Measurements from ENCODE around the gene KRTAP10-2.
"Not testable (repeated sequence)": the region's sequence is repeated elsewhere in the genome, so short reads cannot be mapped to it uniquely, and the experiment has no call there.

KRTAP10-2 gene, protein sequence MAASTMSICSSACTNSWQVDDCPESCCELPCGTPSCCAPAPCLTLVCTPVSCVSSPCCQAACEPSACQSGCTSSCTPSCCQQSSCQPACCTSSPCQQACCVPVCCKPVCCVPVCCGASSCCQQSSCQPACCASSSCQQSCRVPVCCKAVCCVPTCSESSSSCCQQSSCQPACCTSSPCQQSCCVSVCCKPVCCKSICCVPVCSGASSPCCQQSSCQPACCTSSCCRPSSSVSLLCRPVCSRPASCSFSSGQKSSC

DNA sequence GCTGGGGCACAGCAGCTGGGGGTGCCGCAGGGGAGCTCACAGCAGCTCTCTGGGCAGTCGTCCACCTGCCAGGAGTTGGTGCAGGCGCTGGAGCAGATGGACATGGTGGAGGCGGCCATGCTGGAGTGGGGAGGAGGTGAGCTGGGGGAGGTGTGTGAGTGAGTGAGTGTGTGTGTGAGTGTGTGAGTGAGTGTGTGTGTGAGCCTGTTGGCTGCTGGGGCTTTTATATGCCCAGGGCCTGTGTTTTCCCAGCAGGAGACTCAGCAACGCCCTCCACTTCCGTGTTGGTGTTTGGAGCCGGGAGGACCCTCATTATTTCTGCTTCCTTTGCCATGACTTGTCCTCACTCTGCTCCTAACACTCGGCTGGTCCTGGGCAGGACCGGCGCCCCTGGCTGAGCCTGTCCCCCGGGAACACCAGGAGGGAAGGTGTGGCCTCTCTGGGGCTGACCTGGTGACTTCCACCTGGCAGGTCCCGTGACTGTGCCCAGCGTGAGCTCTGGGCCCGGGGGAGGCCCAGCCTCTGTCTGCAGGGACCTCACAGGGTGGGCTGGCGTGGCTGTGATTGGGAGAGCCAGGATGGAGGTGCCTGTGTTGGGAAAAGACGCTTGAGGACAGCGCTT lies at the start of gene KRTAP10-2:
TSS of gene KRTAP10-2 (minus strand) at position 166 of the 622 bp plus-strand sequence. CDS start at position 119, 47 bp downstream.
- DNase-seq (ENCODE audit: low spot score) = no peak
- TF ChIP-seq, protein P1, sequence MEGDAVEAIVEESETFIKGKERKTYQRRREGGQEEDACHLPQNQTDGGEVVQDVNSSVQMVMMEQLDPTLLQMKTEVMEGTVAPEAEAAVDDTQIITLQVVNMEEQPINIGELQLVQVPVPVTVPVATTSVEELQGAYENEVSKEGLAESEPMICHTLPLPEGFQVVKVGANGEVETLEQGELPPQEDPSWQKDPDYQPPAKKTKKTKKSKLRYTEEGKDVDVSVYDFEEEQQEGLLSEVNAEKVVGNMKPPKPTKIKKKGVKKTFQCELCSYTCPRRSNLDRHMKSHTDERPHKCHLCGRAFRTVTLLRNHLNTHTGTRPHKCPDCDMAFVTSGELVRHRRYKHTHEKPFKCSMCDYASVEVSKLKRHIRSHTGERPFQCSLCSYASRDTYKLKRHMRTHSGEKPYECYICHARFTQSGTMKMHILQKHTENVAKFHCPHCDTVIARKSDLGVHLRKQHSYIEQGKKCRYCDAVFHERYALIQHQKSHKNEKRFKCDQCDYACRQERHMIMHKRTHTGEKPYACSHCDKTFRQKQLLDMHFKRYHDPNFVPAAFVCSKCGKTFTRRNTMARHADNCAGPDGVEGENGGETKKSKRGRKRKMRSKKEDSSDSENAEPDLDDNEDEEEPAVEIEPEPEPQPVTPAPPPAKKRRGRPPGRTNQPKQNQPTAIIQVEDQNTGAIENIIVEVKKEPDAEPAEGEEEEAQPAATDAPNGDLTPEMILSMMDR (IDR thresholded peaks at IDR 0.05; ENCODE audit: extremely low read depth, insufficient read depth, missing control alignments) = no peak
- in situ Hi-C loops (cut with MboI; ENCODE audit: low pct_unique_long_range_greater_than_20kb, low sequenced_read_pairs, unreplicated experiment) = no loop called here

DNA sequence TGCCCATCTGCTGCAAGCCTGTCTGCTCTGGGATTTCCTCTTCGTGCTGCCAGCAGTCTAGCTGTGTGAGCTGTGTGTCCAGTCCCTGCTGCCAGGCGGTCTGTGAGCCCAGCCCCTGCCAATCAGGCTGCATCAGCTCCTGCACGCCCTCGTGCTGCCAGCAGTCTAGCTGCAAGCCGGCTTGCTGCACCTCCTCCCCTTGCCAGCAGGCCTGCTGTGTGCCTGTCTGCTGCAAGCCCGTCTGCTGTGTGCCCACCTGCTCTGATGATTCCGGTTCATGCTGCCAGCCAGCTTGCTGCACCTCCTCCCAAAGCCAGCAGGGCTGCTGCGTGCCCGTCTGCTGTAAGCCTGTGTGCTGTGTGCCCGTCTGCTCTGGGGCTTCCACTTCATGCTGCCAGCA lies 49.8 kb upstream of the KRTAP10-2 start:
- DNase-seq (ENCODE audit: low spot score); in situ Hi-C loops (cut with MboI; ENCODE audit: low pct_unique_long_range_greater_than_20kb, low sequenced_read_pairs, unreplicated experiment): not testable (repeated sequence)

DNA sequence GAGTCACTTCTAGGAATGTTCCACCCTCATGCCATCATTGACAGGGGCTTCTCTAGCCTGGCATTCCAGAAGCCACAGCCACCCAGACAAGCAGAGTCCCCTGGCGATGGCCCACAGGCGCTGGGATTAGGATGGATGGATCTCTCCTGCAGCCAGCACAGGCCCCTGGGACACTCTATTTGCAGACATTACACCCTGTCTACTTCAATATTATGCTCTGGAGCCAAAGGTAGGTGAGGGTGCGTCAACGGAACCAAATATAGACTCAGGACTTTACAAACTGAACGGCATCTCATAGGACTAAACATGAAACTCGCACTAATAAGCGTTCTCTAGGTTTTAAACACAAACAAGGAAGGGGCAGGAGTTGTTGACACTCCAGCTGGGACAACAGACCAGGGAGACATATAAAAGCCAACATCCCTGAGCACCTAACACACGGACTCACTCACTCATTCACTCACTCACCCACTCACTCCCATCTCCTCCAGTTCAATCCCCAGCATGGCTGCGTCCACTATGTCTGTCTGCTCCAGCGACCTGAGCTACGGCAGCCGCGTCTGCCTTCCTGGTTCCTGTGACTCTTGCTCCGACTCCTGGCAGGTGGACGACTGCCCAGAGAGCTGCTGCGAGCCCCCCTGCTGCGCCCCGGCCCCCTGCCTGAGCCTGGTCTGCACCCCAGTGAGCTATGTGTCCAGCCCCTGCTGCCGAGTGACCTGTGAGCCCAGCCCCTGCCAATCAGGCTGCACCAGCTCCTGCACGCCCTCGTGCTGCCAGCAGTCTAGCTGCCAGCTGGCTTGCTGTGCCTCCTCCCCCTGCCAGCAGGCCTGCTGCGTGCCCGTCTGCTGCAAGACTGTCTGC lies 49.0 kb upstream of the KRTAP10-2 start, which contains the start of gene KRTAP10-7:
TSS of gene KRTAP10-7 (plus strand) at position 480 of the 861 bp plus-strand sequence. CDS start at position 505, 25 bp downstream.
- not testable (repeated sequence) for DNase-seq (ENCODE audit: low spot score)

DNA sequence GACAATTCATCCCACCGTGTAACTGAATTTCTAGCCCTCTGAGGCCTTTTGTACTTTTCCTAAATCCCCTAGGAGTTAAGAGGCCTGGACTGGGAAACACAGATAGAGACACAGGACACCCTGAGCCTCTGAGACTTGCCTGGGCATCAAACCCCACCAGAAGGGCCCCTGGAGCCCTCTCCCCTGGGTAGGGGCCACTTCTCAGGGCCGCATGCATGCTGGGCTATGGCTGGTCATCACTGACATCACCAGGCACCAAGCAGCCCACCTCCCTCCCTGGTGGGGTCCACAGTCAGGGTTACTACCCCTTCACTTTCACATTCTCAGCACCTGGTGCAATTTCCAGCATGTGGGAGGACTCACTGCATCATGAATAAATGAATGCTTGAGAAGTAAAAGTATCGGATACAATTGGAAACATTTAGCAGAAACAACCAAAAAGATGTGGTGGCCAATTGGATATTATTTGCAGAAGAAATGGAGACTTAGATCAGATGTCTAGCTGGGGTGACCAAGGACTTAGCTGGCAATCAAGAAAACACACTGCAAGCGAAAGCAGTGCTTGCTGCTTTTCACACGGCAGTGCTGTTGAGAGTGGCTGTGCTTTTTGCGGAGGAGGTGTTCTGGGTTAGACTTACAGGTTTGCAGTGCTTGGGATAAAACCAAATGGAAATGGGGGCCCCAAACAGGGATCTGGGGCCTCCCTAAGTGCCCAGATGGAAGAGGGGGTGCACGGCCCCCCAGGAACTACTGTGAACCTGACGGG lies 48.1 kb upstream of the KRTAP10-2 start:
- DNase-seq (ENCODE audit: low spot score) = no peak
- TF ChIP-seq, protein P1 (IDR thresholded peaks at IDR 0.05; ENCODE audit: extremely low read depth, insufficient read depth, missing control alignments) = no peak
- in situ Hi-C loops (cut with MboI; ENCODE audit: low pct_unique_long_range_greater_than_20kb, low sequenced_read_pairs, unreplicated experiment) = no loop called here

More for the DNA sequence above, 49.0 kb upstream of the KRTAP10-2 start, which contains the start of gene KRTAP10-7:
- in situ Hi-C loops (cut with MboI; ENCODE audit: low pct_unique_long_range_greater_than_20kb, low sequenced_read_pairs, unreplicated experiment) = not testable (repeated sequence)

DNA sequence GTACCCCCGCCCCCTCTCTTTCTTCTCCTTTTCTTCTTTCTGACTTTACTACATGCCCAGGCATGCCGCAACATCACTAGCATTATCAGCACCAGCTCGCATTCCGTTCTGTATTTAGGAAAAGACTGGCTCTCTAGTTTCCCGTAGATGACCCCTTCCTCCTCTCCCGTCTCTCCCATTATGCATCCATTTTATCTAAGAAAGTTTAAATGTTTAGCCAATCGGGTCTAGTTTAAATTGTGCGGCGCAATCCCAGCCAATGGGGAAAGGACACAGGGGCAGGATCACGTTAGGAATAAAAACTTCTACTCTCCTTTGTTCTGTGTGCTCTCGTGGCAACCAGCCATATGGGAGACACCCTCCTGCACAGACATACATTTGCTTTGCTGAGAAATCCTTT lies 46.8 kb upstream of the KRTAP10-2 start:
- TF ChIP-seq, protein P1 (IDR thresholded peaks at IDR 0.05; ENCODE audit: extremely low read depth, insufficient read depth, missing control alignments) = no peak
- no peak for DNase-seq (ENCODE audit: low spot score)
- in situ Hi-C loops (cut with MboI; ENCODE audit: low pct_unique_long_range_greater_than_20kb, low sequenced_read_pairs, unreplicated experiment) = no loop called here

DNA sequence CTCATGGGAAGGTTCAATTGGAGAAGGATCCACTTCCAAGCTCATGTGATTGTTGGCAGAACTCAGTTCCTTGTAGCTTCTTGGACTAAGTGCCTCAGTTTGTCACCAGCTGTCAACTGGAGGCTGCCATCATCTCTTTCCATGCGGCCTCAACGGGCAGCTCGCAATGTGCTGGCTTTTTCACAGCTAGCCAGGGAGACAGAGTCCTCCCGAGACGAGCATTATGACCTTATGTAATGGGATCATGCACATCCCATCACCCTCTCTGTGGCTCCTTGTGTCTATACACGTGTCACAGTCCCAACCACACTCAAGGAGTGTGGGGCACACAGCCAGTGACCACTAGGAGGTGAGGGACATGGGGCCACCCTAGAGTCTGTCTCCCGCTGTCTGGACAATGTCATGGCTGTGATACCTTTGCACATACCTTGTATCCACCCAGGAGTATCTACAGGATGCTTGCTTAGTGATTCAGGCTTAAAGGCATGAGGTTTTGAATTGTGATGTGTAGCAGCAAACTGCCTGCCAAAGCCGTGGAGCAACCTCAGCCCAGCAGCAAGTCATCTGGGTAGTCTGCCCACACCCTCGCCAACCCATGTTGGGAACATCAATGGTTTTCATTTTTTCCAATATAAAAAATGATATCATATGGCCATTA lies 44.9 kb upstream of the KRTAP10-2 start:
- in situ Hi-C loops (cut with MboI; ENCODE audit: low pct_unique_long_range_greater_than_20kb, low sequenced_read_pairs, unreplicated experiment) = no loop called here
- DNase-seq (ENCODE audit: low spot score) = no peak
- TF ChIP-seq, protein P1 (IDR thresholded peaks at IDR 0.05; ENCODE audit: extremely low read depth, insufficient read depth, missing control alignments) = no peak

DNA sequence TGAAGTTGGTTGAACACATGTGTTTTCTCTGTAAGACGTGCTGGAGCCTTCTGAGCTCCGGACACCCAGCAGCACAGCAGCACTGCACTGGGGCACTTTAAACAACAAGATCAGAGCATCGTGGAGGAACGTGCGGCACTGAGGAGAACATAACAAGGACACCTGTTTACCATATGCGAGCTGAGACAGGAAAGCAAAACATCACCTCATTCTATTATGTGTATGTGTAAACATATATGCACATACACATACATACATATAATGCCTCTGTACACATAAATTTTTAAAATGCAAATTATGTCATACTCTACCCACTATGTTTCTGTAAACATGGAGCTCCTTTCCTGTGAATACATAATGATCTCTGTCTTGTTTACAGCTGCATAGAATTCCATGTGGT lies 44.2 kb upstream of the KRTAP10-2 start:
- no peak for DNase-seq (ENCODE audit: low spot score)
- TF ChIP-seq, protein P1 (IDR thresholded peaks at IDR 0.05; ENCODE audit: extremely low read depth, insufficient read depth, missing control alignments) = no peak
- in situ Hi-C loops (cut with MboI; ENCODE audit: low pct_unique_long_range_greater_than_20kb, low sequenced_read_pairs, unreplicated experiment) = no loop called here

All from GM13977 (cell line).